H4 (cell line): Measurements from ENCODE around the gene CPT1B. TPM values are rescaled to one million over a fixed set of nuclear protein-coding genes. Genes with fewer than 3 reads are reported as not detected.

Source experiments
- DNase-seq: peaks from one replicate; pipeline ENCODE4 v3.0.0-alpha.2; 2015; ENCODE audit warnings: low spot score
- total RNA-seq: library from RNA; depleted of rRNA; stranded (reverse); fragments of >200 nt; shearing (Covaris generic); gene quantifications from 2 replicates; pipeline ENCODE4 v1.2.3, GENCODE V29; 2014

Gene CPT1B
- total RNA-seq, 1 experiment from 2014 or later: 2.0 TPM

DNA sequence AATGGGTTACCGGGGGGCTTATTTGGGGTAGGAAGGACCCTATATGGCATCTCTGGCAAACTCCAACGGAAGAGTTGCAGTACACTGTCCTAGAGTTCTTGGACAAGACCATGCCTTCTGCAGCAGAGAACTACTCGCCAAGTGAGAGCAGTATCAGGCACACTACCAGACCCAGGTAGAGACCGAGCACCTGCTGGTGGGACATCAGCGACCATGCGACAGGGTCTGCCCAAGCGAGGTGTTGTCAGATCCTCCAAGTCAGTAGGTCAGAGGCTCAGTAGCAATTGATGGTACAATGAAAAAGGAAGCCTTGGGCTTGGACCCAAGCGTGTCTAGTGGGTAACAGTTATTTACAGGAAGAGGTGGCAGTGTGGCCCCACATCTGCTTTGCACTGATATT, 7.6 kb upstream of the CPT1B start:
- DNase-seq: no peak

DNA sequence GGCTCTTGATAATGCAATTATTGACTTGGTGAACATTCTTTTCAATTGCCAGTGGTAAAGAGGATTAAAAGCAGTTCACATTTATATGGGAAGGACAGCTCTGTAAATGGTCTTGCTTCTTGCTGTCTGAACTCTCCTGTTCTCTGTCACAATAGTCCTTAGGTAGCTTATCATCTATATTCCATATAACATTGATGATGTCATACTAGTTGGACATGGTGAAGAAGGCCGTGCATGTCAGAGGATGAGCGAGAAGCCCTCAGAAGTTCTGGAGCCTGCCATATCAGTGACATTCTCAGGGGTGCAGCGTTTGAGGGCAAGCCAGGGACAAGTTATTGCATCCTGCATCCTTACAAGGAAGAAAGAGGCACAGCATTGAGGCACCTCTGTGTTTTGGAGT, 7.0 kb upstream of the CPT1B start:
- DNase-seq: no peak

DNA sequence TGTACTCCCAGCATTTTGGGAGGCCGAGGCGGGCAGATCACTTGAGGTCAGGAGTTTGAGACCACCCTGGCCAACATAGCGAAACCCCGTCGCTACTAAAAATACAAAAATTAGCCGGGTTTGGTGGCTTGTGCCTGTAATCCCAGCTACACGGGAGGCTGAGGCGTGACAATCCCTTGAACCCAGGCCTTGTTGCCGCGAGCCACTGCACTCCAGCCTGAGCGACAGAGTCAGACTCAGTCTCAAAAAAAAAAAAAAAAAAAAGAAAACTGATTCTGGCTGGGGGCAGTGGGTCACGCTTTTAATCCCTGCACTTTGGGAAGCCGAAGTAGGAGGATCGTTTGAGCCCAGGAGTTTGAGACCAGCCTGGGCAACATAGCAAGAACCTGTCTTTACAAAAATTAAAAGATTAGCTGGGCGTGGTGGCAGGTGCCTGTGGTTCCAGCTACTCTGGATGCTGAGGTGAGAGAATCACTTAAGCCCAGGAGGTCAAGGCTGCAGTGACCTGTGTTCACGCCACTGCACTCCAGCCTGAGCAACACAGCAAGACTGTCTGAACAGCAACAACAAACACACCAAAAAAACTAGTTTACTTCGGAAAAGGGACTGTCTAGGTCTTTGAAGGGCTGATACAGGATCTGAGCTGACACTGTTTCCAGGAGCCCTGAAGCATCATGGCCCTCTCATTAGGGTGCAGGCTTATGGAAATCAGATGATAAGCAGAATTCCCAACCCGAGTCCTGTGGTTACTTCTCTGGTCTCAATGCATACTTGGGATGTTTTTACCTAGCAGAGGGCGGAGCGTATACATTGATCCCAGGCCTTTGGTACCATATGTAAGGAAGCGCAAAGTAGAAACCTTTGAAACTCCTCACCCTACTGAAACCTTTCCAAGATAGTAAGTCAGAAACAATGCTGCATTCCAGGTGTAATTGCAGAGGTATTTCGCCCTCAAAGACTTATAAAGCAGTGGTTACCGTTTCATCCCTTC, 6.2 kb upstream of the CPT1B start:
- no peak for DNase-seq

DNA sequence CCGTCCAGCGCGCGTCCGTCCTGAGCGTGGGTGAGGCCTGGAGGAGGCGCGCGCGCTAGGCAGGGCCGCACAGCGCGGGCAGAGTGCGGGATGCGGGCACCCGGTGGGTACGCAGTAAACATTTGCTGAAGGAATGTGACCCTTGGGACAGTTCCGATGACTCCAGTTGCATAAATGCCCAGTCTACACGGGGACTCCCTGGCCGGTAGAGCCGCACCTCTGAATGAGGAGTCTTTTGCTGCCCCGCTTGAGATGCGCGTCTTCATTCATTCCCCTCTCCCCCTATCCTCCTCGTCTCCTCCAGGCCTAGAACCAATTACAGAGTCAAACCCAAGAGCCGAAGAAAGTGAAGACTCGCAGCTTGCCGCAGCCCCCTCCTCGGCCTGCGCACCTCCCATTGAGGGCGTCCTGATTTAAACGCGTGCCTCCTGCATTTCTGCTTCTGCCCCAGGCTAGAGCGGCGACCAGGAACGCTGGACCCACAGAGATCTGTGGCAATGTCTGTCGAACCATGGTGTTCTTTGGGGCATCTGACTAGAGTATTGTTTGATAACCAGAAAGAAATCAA, 5.2 kb upstream of the CPT1B start:
- DNase-seq: no peak

DNA sequence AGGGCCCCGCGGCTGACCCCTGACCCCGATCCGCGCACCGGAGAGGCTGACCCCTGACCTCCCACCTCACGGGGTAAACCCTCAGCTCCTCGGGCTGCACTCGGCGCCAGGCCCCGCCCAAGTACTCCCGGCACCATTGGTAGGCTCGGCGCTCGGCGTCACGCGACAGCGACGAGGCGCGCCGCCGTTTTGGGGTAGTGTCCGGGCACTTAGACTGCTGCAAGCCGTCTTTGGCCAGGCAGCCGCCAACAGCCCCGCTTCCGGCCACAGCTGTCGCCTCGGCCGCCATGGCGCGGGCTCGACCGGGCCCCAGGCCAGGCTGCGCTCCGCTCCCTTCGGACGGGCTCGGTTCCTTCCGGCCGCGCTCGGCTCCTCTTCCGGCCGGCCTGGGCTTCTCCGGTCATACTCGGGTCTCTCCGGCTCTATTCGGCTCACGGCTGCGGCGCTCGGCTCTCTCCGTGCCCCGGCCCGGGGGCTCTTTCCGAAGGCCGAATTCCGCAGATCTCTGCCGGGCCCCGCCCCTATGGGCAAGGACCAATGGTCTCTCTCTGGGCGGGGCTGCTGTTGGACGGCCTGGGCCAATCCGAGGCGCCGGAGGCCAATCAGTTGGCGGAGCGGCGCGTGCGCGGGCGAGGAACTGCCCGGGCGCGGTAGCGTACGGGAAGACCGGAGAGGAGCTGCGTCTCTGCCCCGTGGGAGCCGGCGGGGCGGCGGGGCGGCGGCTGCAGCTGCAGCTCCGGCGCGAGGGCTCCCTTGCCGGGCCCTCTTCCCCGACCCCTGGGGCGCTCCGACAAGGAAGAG, 4.5 kb upstream of the CPT1B start, which contains the start of gene CHKB:
TSS of gene CHKB (minus strand) at position 357 of the 801 bp plus-strand sequence. CDS start at position 289, 68 bp downstream.
- peak; percentile 94 for DNase-seq

DNA sequence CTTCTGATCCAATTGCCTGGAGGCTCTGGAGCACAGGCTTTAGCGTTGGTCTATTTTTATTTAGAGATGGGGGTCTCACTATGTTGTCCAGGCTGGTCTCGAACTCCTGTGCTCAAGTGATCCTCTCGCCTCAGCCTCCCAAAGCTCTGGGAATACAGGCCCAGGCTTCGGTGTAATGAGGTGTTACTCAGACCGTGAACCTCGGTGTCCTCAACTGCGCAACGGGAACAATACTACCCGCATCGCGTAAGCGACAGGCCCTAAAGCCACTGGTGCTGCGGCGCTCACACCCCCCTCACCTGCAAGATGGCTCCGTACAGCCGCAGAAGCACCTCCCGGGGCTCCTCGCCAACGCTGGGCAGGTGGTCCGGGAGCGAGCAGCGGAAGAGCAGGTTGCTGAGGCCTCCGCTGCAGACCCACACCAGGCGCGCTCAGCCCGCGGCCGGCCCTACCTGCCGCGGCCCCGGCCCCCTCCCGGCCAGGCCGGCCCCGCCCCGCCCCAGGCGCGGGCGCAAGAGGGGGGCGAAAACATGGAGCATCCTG, 3.8 kb upstream of the CPT1B start:
- no peak for DNase-seq

DNA sequence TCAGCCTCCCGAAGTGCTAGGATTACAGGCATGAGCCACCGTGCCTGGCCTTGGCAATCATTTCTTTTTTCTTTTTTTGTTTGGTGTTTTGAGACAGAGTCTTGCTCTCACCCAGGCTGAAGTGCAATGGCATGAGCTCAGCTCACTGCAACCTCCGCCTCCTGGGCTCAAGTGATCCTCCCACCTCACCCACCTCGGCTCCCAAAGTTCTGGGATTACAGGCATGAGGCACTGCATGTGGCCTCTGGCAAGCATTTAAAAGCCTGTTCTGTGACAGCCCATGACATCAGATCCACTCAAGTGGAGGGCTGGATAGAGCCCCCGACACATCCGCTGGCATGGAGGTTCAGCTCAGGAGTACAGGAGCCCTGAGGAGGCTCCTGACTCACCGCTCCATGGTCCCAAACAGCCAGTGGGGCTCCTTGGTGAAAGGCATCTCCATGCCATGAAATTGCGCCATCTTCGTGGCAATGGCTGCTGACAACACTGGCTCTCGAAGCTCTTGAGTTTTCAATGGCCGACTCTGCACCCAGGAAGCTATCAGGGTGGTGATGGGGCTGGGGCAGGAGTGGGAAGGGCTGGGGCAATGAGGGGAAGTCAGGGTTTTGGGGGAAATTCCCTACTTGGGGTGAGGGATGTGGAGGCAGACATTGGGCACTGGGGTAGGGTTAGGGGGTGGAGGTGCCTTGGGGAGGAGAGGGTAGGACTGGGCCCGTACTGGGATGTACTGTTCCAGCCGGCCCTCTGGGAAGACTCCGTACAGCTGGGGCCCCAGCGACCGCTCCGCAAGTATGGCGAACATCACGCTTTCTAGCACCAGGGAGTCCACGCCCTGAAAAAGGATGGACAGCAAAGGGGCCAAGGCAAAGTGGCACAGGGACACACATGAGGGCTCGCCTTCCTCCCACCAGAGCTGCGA, 3.1 kb upstream of the CPT1B start:
- no peak for DNase-seq

DNA sequence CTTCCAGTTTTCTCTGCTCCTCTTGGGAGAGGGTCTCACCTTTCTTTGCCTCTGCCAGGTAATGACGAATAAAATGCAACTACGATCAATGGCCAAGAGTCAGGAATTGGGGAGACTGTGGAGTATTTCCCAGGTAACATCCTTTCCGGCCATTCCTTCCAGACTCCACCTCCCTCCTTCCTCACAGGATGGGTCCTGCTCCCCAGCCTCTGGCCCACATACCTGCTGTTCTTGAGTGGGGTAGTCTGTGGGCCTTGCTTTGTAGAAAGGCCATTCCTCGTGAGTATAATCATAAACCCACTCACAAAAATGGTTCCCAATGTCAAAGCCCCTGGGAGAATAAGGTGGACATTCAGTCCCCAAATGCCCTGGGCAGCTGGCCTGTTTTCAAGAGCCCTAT, 1.5 kb upstream of the CPT1B start:
- no peak for DNase-seq

DNA sequence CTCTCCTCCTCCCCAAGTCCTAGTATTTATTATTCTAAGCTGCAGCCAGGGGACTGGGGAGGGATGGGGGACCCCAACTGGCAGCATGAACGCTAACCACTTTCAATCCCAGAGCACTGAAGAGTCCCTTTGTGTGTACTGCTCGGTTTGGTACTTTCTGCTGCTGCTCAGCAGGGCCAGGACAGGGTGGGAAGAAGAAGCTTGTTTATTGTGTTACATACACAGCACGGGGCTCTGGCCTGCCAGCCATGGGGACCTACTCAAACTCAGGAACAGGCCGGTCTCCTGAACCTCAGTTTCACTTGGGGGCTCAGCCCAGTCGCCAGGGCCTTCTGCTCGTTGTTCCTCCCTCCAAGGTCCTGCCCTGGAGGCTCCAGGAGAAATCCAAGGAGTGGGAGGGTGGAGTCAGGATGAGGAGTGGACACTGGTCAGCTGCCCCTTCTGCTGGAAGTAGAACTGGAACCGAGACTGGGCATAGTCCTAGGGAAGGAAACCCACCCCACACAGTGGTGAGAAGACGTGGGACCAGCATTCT, 616 bp upstream of the CPT1B start:
- no peak for DNase-seq

DNA sequence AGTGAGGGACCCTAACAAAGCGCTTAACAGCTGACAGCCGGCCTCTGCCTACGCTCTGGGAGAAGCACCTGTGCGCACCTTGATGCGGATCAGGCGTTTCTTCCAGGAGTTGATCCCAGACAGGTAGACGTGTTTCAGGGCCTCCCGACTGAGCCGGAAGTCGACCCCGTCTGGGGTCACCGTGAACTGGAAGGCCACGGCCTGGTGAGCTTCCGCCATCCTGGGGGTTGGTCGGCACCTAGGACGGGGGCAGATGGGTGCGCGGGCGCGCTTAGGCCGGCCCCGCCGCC, 585 bp downstream of the CPT1B start:
- no peak for DNase-seq

DNA sequence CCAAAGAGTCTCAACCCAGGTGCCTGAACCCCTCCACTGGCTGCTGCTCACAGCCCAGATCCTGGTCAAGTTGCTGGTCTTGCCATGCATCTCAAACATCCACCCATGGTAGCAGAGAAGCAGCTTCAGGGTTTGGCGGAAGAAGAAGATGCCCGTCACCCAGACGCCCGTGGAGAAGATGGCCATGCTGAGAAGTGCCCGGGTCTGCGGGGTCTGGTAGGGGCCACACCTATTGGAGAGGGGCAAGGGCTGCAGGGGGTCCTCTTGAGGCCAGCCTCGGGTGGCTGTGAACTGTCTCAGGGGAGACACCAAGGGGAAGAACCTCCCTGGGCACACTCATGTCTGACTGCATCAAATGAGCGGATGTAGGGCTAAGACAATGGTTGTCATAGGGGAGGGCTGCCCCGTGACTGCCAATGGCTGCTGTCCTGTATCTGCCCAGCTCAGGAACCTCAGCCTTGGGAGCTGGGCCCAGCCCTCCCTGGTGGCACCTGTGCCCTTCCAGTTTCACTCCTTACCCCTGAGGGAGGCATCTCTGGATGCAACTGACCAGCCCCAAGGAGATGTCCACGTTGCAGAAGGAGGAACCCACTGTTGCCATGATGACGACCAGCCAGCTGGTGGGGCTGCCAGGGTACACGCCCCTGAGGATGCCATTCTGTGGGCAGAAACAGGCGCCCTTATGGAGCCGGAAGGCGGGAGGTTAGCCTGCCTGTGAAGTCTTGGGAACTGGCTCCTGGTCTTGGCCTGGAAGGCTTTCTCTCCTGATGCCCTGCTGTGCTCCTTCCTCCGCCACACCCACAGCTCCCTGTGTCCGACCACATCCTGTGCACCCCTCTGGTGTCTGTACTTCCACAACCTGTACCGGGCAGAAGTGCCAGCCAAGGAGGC, 1.2 kb downstream of the CPT1B start:
- no peak for DNase-seq

DNA sequence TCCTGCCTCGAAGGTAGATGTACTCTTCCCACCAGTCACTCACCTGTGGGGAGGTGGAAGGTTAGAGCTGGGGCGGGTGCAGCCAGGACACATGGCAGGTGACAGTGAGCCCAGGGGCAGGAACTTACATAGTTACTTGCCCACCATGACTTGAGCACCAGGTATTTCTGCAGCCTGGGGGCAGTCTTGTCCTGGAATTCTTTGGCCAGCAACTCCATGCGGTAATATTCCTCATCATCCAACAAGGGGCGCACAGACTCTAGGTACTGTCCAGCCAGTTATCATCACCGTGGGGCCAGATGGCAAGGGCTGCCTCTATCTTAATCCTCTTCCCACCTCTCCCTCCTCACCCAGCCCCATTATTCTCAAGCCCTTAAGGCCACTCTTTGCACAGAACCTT, 2.2 kb downstream of the CPT1B start:
- no peak for DNase-seq

DNA sequence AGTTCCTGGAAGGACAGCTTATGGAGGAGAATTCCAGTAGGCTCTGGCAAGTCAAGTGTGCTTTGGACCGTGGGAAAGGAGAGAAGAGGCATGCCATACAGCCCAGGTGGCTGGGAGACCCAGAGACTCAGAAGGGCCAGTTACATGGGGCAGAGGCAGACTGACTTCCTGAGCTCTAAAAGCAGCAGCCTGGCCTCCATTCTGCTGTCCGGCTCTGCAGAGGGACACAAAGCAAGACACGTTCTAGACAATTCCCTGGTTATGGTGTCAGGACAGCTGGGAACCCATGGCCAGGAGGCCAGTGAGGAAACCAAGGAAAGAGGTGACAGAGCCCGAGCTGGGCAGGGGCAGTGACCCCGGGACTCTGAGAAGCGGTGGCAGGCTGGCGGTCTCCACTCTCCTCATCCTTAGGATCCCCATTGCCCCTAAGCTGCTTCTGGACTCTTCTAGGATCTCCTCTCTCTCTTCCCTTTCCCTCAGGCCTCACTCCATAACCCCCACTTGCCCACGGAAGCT, 2.7 kb downstream of the CPT1B start:
- DNase-seq: no peak

DNA sequence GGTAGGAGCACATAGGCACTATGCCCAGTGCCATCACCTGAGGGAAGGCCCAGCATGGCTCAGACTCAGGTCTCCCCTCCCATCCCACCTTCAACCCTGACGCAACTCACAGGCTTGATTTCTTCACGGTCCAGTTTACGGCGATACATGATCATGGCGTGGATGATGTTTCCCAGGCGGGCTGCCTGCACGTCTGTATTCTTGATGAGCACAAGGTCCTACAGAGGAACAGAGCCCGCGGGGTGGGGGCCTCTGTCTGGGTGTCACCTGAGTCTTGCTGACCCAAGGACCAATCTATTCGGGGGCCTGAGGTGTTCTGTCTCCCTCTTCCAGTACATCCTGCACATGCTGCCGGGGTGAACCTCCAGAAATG, 3.9 kb downstream of the CPT1B start:
- DNase-seq: no peak

DNA sequence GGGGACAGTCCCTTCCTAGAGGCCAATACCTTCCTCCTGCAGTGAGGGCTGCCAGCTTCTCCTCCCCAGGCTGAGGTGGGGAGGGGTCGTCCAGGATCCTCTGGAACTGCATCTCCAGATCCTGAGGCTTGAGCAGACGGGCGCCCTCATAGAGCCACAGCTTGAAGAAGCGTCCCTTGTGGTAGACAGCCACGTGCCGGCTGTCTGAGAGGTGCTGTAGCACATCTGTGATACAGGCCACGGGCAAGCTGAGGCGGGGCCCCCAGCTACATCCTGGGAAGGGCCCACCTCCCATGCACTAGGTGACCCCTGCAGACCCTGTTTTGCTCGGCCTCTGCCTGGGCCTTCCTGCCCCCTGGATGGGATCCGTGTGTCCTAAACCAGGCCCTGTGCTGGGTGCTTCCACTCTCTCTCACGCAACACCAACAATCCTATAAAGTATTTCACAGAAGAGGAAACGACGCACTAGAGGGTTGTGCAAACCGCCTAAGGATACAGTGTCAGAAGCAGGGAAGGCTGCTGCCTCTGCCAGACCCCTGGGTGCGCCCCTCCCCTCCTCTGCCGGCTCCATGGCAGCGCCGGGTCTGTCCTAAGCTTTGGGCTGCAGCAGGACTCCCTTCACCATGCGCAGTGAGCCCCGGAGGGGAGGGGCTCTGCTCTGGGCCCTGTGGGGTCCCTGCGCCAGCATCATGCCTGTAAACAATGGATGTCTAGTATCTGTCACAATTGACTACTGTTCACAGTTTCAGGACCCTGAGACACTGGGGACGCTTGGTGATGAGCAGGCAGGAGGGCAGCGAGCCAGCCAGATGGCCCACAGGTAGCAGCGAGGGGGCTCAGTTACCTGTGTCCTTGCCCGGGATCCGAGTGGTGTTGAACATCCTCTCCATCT, 4.5 kb downstream of the CPT1B start:
- DNase-seq: no peak

DNA sequence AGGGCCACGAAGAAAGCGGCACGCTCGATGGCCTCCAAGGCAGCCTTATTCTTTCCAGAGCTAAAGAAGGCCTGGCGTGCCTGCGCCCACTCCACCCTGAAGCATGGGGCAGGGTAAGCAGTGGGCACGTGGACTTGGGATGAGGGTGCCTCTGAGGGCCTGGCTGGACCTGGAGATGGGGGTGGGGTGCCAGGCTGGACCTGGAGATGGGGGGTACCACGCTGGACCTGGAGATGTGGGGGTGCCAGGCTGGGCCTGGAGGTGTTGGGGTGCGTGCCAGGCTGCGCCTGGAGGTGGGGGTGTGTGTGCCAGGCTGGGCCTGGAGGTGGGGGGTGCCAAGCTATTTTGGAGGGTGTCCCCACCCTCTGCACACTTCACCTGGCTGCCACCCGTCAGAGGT, 5.3 kb downstream of the CPT1B start:
- no peak for DNase-seq

DNA sequence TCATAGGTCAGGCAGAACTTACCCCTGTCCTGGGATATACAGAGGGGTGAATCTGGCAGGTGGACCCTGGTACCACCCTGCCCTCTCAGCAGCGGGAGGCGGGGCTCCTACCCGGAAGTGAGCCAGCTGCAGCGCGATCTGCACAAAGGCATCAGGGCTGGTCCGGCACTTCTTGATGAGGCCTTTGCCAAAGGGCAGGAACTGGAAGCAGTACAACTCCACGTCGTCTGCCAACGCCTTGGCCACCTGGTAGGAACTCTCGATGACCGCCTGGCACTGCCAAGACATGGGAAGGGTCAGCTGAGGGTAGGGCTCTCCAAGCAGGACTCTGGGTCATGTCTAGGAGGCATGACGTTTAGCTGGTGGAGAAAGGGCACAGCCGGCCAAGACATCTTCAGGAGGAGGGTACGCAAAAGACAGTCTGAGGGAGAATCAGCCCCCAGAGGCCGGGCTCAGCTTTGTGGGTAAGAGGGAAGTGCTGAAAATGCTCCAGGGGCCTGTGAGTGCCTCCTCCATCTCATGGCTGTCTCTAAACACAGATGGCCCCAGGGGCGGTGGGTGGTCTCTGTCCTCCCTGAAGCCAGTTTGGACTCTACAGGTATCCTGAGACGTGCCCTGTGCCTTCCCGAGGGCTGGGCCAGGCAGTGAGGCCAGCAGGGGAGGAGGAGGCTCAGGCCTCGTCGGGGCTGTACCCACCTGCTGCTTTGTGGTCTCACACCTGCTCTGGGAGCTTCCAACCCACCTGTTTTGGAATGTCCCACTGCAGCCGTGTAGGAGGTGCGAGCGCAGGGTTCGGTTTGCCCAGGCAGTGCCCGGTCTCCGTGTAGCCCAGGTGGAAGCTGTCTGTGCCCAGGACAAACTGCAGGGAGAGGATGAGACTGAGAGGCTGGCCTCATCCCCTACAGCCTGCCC, 6.7 kb downstream of the CPT1B start:
- DNase-seq: no peak

DNA sequence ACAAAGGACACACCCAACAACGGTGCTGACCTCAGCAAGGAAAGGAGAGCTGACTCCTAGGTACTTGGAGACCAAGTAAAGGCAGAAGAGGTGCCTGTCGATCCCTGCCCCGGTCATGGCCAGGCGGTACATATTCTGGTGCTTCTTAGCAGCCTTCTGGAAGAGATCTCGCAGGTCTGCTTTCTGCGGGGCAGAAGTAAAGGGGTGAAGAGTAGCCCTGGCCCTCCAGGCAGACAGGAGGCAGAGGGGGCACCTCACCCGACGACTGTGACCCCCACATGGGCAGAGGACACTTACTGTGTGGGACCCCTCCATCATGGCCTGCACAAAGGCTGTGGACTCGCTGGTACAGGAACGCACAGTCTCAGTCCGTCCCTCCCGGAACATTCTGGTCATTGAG, 7.4 kb downstream of the CPT1B start:
- no peak for DNase-seq
